DMS 273 (cell line): Measurements from ENCODE around the gene PUM1.

Experiments
- DNase-seq: peaks from one replicate; lab custom pipeline; 2025; ENCODE audit not compliant: unreplicated experiment; lab: John Stamatoyannopoulos, UW

The PUM1 gene

DNA sequence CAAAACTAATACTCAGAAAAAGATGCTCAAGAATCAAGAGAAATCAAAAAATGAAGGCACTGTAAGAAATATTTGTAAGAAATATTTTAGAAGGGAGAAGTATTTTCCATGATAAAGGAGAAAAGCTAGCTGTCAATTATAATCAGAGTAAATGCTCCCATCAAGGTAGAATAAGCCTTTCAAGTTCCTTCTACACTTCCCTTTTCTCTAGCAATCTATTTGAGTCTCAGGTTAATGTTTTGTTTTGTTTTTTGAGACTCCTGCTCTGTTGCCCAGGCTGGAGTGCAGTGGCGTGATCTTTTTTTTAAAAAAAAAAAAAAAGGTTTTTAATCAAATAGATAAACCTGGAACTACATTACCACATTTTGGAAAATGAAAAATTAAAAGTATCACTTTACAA is 33.3 kb downstream of the PUM1 start:
- DNase-seq, result no peak

DNA sequence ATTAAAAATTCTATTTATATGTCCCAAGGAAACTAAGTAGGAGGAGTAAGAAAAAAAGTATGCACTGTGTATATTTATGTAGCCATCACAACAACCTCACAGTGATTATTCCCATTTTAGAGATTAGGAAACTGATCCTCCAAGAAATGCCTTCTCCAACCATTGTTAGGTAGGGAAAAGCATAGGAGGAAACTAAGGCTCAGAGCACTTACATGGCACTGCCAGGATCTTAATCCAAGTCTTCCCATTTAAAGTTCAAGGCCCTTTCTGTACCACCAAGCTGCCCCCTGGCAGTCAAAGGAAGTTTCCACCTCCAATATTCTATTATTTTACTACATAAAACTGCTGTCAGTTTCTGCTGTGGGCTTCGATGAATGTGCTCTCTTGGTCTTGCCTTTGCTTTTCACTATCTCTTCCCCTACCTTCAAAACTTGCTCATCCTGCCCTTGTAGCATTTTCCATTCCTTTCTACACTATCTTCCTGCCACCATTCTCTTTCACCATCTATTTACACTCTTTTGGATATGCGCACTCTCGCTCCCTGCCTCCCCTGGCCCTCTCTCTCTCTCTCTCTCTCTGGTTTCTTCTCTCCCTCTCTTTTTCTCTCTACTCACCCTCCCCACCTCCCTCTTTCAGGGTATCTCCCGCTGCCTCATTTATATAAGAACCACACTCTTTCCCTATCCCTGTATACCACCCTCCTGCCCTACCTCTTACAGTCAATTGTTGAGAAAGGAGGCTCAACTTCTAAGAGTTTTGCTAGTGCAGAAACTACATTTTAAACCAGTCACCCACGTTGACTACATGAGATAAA is 34.0 kb downstream of the PUM1 start:
- DNase-seq, result no peak

- no peak for DNase-seq
Measured at GRCh38 chr1:31029026-31029425, 36.5 kb downstream of the PUM1 start.

- DNase-seq, result no peak
Measured at GRCh38 chr1:31027693-31028526, 37.6 kb downstream of the PUM1 start.

DNA sequence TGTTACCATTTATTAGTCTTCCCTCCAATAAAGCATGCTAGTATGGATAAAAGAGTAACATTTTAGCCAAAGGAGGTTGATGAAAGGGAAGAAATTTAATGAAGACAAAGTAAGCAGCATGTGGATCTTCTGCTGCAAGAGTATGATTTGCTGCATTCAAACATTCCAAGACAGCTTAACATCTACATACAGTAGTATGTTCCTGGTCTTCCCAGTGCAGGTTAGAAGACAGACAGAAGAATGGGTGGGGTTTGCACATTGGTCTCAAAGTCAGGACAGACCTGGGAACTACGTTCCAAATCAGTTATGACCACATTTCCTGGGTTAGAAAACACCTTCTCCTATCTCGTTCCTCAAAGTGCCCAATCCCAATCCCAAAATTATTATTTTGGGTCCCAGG is 43.3 kb downstream of the PUM1 start:
- no peak for DNase-seq

DNA sequence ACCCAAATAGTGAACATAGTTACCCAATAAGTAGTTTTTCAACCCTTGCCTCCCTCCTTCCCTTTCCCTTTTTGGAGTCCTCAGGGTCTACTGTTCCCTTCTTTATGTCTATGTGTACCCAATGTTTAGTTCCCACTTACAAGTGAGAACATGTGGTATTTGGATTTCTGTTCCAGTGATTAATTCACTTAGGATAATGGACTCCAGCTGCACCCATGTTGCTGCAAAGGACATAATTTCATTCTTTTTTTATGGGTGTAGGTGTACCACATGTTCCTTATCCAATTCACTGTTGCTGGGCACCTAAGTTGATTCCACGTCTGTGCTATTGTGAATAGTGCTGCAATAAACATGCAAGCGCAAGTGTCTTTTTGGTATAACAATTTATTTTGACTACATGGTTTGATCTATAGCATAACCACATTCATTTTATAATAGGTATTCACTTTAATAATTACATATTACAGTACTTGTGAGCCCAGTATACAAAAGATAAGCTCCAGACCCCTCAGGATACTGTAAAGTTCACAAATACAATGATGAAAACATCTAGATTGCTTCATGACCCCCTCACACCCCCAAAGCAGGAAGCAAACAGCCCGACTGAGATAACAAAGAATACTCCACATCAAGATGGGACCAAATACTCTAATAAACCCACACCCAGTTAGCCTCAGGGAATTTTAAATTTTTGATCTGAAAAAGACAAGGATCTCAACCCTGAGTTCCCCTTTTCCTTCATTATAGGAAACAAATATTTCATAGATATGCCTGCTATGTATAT is 45.3 kb downstream of the PUM1 start:
- peak; percentile 26 for DNase-seq

- no peak for DNase-seq
Measured at GRCh38 chr1:31019401-31019800, 46.1 kb downstream of the PUM1 start.

- DNase-seq, result no peak
Measured at GRCh38 chr1:31016868-31017267, 48.6 kb downstream of the PUM1 start.

GRCh38 chr1:31013187-31013864 is 52.2 kb downstream of the PUM1 start:
- no peak for DNase-seq

DNA sequence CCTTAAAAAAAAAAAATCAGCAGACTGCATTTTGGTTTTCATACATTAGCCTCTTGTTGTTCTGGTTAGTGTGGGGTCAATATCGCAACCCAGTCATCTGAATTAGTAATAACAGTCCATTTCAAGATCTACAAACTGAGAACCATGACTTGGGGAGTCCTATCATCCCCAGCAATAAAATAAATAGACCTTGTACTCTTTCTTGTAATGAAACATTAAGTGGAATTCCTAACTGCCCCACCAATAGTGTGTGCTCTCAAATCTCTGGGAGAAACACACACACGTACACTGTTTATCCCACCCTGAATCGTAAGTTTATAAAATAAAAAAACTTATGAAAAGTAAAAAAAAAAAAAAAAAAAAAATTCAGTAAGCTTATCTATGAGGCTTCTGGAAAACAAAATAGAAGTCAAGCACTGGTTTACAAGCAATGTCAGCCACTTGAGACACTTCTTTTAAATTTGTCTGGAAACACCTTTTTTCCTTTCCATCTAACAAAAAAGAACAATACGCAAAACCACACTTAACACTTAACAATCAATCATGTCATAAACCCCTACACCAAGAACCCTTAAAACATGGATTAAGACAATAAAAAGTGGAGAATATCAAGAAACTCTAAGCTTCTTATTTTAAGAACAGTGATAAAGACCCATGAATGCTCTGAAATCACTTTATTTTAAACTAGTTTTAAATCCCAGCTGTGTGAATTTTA is 53.1 kb downstream of the PUM1 start:
- DNase-seq, result no peak

GRCh38 chr1:31011719-31012118 is 53.8 kb downstream of the PUM1 start:
- DNase-seq, result no peak

DNA sequence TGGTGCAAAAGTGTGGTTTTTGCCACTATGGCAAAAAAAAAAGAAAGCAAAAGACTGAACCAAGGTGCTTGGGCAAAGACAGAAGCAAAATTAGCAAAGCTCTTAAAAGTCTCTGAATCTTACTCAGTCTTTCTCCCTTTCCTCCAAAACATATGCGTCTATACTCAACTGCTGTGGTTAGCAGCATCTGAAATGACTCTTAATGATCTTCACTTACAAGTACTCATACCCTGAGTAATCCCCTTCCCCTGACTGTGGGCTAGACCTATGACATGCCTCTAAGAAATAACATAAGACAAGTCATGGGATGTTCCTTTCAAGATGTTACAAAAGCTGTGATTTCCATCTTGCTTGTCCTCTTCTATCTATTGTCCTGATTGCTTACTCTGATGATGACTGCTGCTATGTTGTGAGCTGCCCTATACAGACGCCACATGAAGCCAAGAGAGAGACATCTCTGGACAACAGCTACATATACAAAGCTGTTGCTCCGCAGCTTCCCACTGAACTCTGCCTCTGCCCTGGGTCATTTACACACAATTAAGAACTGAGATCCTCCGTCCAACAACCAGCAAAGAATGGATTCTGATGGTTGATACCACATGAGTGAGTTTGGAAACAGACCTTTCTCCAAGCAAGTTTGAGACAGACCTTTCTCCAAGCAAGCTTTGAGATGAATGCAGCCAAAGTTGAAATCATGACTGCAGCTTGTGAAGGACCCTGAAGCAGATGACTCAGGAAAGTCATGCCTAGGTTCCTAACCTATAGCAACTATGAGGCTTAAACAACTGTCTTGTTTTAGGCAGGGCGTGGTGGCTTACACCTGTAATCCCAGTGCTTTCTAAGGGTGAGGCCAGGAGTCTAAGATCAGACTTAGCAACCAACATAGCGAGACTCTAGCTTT is 55.2 kb downstream of the PUM1 start:
- no peak for DNase-seq

- DNase-seq, result no peak
Measured at GRCh38 chr1:31007462-31007991, 58.0 kb downstream of the PUM1 start.

- no peak for DNase-seq
Measured at GRCh38 chr1:31006747-31007146, 58.8 kb downstream of the PUM1 start.

DNA sequence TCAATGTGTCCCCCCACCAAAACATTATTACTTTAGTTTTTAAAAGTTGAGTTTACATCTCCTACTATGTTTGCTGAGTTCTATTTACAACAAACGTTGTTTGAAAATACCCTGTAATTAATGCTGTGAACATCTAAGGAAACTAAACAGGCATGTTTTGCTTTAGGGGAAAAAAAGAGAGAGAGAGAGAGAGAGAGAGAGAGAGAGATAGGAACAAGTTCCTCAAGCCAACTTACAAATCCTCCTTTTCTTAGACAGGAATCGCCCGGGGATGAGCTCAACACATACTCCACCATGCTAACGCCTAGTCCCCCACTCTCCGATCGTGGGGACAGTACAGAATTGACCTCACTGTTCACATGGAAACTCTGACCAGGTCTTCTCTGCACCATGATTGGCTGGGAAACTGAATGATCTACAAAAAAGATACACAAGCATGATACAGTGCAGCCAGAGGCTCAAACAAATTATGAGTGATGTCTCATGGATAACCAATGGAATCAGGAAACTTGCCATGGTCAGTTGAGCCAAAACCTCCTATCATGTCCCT is 59.8 kb downstream of the PUM1 start:
- DNase-seq, result no peak

DNA sequence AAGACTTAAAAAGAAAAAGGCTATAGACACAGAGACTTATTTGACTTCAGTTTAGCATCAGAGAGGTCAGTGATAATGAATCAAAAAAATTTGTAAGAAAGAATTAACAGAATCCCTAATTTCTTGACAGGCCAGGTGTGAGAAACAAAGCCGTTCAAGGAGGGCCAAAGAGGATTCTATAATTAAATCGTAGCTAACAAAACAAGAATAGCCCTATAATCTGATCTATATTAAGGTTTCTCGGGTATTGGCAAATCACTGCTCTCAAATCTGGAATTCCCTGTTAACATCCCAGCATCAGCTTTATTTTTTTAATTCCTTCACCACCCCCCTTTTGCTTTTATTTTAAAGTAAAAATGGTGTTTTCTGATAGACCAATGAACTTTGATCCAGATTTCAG is 60.3 kb downstream of the PUM1 start:
- DNase-seq, result no peak

DNA sequence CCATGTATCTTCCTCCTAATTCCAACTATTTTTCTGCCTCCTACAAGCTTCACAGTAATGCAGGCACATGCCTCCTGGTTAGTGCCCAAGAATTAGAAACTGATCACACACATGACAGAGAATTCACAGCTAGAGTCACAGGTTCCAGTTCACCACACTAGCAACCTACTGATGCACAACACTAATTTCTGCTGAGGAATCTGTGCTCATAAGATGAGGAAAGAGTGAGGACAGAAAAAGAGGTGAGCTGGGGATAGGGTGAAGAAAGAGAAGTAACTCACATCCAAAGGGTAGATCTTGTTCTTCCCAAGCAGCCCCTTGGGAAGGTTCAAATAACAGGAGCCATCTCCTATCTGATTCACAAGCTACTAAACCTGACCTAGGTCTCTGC is 61.3 kb downstream of the PUM1 start:
- no peak for DNase-seq

- DNase-seq, result no peak
Measured at GRCh38 chr1:31003613-31004230, 61.8 kb downstream of the PUM1 start.
